AG09319 (cell line): ENCODE data around the gene PHAF1.

Experiments
- DNase-seq: peaks from one replicate; pipeline ENCODE4 v3.0.0-alpha.2; 2010; ENCODE audit warnings: low read depth; ENCODE audit errors: extremely low read depth
- TF ChIP-seq, protein P1 (sequence below): IDR thresholded peaks from 2 replicates; pipeline ENCODE4 v1.5.1; 2011; ENCODE audit warnings: low read depth, mild to moderate bottlenecking, inconsistent platforms, low read length, moderate library complexity

The PHAF1 gene

GRCh38 chr16:67157892-67158635 is 48.3 kb downstream of the PHAF1 start:
- TF ChIP-seq, protein P1, sequence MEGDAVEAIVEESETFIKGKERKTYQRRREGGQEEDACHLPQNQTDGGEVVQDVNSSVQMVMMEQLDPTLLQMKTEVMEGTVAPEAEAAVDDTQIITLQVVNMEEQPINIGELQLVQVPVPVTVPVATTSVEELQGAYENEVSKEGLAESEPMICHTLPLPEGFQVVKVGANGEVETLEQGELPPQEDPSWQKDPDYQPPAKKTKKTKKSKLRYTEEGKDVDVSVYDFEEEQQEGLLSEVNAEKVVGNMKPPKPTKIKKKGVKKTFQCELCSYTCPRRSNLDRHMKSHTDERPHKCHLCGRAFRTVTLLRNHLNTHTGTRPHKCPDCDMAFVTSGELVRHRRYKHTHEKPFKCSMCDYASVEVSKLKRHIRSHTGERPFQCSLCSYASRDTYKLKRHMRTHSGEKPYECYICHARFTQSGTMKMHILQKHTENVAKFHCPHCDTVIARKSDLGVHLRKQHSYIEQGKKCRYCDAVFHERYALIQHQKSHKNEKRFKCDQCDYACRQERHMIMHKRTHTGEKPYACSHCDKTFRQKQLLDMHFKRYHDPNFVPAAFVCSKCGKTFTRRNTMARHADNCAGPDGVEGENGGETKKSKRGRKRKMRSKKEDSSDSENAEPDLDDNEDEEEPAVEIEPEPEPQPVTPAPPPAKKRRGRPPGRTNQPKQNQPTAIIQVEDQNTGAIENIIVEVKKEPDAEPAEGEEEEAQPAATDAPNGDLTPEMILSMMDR = no peak
- DNase-seq = no peak

- DNase-seq = no peak
Observed at GRCh38 chr16:67158637-67159600, 49.2 kb downstream of the PHAF1 start.

DNA sequence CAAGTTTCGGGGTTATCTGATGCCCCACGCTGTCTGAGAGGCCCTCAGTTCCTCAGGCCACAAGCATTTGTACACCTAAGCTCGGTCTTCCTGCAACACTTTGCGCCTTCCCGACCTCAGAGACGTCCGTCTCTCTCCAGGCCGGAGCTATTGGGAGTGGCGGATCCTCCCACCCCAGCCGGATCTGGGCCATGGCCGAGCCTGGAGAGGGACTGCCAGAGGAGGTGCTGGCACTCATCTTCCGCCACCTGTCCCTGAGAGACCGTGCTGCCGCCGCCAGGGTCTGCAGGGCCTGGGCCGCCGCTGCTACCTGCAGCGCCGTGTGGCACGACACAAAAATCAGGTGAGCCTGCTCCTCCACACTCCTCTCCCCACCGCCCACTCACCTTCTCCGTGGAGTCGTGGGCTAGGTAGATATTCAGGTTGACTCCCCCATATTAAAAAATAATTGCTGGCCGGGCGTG is 51.9 kb downstream of the PHAF1 start:
- TF ChIP-seq, protein P1 = no peak
- no peak for DNase-seq

More at GRCh38 chr16:67158637-67159600, 49.2 kb downstream of the PHAF1 start:
- TF ChIP-seq, protein P1 = no peak

- TF ChIP-seq, protein P1 = no peak
- no peak for DNase-seq
Observed at GRCh38 chr16:67162506-67163163, 52.9 kb downstream of the PHAF1 start.

DNA sequence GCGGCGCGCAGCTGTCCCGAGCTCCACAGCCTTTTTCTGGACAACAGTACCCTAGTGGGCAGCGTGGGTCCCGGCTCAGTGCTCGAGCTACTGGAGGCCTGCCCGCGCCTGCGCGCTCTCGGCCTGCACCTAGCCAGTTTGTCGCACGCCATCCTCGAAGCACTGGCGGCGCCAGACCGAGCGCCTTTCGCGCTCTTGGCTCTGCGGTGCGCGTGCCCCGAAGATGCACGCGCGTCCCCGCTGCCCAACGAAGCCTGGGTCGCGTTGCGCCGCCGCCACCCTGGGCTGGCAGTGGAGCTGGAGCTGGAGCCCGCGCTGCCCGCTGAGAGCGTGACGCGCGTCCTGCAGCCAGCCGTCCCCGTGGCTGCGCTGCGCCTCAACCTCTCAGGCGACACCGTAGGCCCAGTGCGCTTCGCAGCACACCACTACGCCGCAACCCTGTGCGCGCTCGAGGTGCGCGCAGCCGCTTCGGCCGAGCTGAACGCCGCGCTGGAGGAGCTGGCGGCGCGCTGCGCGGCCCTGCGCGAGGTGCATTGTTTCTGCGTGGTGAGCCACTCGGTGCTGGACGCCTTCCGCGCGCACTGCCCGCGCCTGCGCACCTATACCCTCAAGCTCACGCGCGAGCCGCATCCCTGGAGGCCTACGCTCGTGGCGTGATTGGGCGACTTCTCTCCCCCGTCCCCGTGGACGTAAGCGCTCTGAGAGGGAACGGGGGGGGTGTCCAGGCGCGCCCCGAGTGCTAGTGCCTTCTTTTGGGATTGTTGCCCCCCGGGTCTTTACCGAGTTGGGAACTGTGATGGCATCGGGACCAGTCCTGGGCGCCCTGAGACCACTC is 53.6 kb downstream of the PHAF1 start:
- DNase-seq = no peak

DNA sequence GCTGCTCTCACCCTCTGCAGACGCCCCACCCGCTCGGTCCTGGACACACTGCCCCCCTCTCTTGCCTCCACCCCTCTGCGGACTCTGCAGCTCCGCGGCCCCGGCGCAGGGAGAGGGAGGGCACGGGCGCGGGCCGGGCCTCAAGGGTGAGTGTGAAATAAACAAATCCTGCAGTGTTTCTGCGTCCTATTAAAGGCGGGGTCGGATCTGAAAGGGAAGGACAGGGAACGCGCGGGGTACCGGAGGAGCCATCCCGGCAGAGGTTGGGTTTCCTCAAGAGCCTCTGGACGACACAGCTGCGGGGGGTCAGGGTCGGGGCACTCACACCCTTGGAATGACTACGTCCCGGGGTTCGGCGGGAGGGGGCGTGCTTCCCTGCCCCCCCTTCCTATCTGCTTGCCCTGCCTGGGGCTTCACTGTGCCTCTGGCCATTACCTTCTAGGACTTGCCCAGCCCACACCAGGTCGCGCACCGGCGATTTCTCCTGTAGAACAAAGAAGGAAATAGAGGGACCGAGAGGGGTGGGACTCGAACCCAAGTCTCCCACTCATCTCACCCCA is 54.3 kb downstream of the PHAF1 start:
- TF ChIP-seq, protein P1 = no peak
- no peak for DNase-seq

More for the DNA sequence above, 53.6 kb downstream of the PHAF1 start:
- TF ChIP-seq, protein P1 = no peak
